GM10248 (cell line): ENCODE results near the gene VANGL2.

ENCODE experiments used
- CTCF ChIA-PET: fragments of 300-600 bp; sonication (Branson Sonifier 250); formaldehyde crosslinking; extraction: SDS; loops from one replicate; lab custom pipeline; 2021; ENCODE audit warnings: antibody characterized with exemption; lab: Yijun Ruan, JAX
- POLR2A ChIA-PET: fragments of 350-650 bp; sonication (Branson Sonifier 250); formaldehyde crosslinking; extraction: SDS; loops from one replicate; lab custom pipeline; 2020; ENCODE audit warnings: antibody characterized with exemption; lab: Yijun Ruan, JAX
- DNase-seq: peaks from one replicate; pipeline ENCODE4 v3.0.0; 2012; ENCODE audit errors: extremely low spot score
- TF ChIP-seq, protein P1 (sequence below): IDR thresholded peaks from 2 replicates; pipeline ENCODE4 v1.5.1; 2012; ENCODE audit warnings: mild to moderate bottlenecking, low read depth; ENCODE audit errors: extremely low read depth, missing control alignments, control extremely low read depth

The VANGL2 gene

DNA sequence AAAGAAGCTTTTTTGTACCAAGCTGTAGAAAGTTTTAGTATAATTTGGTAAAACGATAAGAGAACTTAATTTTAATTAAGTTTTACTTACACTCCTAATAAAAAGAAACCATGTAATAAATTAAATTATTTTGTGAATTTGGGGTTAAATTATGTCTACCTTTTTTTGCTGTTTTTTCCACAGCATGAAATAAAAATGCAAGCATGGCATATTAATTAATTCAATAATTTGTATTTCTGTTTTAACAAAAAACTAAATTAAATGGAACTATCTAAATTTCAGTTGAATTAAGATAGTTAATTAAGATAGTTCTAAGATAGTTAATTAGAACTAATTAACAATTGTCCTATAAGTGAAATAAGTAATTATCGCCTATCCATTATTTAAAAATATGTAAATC is 39.4 kb downstream of the VANGL2 start:
- TF ChIP-seq, protein P1, sequence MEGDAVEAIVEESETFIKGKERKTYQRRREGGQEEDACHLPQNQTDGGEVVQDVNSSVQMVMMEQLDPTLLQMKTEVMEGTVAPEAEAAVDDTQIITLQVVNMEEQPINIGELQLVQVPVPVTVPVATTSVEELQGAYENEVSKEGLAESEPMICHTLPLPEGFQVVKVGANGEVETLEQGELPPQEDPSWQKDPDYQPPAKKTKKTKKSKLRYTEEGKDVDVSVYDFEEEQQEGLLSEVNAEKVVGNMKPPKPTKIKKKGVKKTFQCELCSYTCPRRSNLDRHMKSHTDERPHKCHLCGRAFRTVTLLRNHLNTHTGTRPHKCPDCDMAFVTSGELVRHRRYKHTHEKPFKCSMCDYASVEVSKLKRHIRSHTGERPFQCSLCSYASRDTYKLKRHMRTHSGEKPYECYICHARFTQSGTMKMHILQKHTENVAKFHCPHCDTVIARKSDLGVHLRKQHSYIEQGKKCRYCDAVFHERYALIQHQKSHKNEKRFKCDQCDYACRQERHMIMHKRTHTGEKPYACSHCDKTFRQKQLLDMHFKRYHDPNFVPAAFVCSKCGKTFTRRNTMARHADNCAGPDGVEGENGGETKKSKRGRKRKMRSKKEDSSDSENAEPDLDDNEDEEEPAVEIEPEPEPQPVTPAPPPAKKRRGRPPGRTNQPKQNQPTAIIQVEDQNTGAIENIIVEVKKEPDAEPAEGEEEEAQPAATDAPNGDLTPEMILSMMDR: no peak
- POLR2A ChIA-PET: no interaction called here

DNA sequence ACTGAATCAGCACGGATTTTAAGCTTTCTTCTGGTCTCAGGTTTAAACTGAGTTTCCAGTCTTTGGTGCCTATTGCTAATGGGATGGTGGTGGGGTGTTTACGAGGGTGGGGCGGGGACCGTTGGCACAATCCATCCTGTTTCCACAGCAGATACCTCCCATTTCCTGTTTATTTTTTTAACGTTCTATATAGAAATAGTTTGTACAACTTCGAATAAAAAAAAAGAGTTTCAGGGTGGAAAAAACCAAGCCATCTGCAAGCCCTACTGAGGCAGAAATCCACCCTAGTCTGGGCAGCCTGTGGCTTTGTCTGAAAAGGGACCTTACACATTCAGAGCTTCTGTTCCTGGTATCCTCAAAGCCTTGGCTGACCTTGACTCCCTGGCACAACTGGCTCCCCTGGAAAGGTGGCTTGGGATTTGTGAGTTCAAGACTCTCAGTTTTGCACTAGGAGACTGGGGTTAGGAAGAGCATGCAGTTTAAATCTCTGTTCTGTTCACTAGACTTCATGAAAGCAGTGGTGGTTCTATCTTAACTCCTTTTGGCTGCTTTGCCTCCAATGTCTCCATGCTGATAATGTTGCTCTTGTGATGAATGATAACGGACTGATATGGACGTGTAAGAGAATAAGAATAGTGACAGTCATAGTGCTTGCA is 46.7 kb downstream of the VANGL2 start:
- POLR2A ChIA-PET: no interaction called here
- TF ChIP-seq, protein P1: no peak
- DNase-seq: no peak
- CTCF ChIA-PET: no interaction called here

More for the DNA sequence above, 39.4 kb downstream of the VANGL2 start:
- no peak for DNase-seq
- CTCF ChIA-PET: interaction anchor here (0.9 to 3.1 kb wide), 4 partner anchors 12 to 166 kb away, joined by 3 to 11 read pairs (median 3); no protein-coding TSS in a partner anchor

DNA sequence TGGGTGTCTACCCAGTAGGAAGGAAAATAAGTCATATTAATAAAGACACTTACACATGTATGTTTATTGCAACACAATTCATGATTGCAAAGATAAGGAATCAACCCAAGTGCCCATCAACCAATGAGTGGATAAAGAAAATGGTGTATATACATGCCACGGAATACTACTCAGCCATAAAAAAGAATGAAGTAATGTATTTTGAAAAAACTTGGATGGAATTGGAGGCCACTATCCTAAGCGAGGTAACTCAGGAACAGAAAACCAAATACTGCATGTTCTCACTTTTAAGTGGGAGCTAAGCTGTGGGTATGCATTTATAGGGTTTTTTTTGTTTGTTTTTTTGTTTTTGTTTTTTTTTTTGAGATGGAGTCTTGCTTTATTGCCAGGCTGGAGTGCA is 49.1 kb downstream of the VANGL2 start:
- POLR2A ChIA-PET: no interaction called here
- CTCF ChIA-PET: interaction anchor here (1.0 kb wide), 2 partner anchors 9 to 94 kb away, joined by 3 read pairs; no protein-coding TSS in a partner anchor
- no peak for DNase-seq
- TF ChIP-seq, protein P1: no peak

DNA sequence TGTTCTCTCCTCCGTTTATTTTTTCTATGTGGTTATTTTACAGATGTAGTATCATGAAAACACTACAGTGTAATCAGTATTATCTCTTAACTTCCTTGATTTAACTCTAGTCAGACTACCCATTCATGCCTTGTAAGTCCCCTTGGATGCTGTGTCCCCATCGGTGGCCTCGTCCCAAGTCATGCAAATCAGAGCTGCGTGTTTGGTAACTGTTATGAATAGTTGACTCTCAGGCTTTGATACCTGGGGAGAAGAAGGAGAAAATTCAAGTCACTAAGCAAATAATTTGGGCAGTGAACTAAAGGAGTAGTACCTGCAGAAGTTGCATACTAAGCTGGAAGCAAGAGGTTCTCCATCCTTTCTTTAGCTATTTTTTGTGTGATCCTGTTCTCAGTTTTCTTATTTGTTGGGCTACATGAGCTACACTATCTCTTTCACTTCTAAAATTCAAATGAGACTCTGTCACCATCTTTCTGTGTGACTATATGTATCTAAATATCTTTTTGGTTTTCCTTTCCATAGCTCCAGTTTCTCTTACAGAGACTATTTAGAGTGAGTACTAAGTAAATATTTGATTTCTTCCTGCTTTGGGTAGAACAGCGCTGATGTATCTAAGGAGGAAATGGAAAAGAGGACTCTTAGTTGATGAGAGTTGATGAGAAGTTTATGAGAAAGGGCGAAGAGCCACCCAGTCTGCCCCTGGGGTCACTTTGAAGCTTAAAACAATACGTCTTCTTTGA is 50.9 kb downstream of the VANGL2 start:
- ChIA-PET POLR2A (interaction anchor here (0.8 kb wide), 1 partner anchor 22 kb away, joined by 3 read pairs; no protein-coding TSS in a partner anchor), CTCF (interaction anchor here (0.9 to 2.0 kb wide), 16 partner anchors 8 to 176 kb away, joined by 3 to 15 read pairs (median 4); no protein-coding TSS in a partner anchor)
- no peak for DNase-seq
- TF ChIP-seq, protein P1: no peak

DNA sequence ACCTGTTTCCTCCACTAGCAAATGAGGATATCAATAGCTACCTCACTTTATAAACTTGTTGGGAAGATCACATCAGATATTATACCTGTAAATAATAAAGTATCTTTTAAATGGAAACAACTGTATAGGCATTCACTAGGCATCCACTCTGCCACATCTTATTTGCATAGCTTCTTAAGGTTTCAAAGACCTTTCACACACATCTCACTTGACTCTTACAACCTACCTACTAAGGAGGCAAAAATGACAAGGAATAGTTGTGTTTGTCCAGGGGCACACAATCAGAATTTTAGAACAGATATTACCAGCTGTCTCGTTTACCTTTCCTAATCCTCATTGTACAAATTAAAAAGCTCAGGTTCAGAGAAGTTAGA is 51.5 kb downstream of the VANGL2 start:
- CTCF ChIA-PET: interaction anchor here (0.9 to 2.0 kb wide), 16 partner anchors 9 to 175 kb away, joined by 3 to 15 read pairs (median 4); no protein-coding TSS in a partner anchor
- DNase-seq: no peak
- TF ChIP-seq, protein P1: no peak
- POLR2A ChIA-PET: interaction anchor here (0.8 kb wide), 1 partner anchor 22 kb away, joined by 3 read pairs; no protein-coding TSS in a partner anchor

DNA sequence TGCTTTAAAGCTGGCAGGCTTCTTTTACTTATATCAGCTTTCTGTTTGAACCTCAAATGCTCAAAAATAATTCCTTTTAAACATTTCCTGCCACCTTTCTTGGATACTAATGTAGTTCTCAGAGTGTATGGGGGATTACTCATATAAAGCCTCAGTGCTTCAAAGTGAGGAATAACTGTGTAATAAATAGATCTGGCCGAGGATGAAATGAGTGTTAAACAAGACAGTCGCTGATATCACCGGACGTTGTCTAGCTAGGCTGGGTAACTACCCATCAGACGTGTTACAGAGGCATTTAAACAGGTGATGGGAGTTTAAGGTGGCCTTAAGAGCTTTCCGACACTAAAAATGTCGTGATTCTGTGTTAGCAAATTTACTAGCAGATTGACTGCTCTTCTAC is 53.1 kb downstream of the VANGL2 start:
- POLR2A ChIA-PET: no interaction called here
- no peak for DNase-seq
- TF ChIP-seq, protein P1: no peak
- CTCF ChIA-PET: interaction anchor here (1.0 to 1.9 kb wide), 4 partner anchors 10 to 153 kb away, joined by 3 to 8 read pairs (median 4); no protein-coding TSS in a partner anchor
